Progenitor cell of endocrine pancreas (in vitro differentiated cells): ENCODE data around the gene TMSB10. TPM values are rescaled to one million over a fixed set of nuclear protein-coding genes. Genes with fewer than 3 reads are reported as not detected.

Source experiments
- DNase-seq: peaks from one replicate; pipeline ENCODE4 v3.0.0; 2021; ENCODE audit warnings: low spot score; ENCODE audit not compliant: unreplicated experiment
- H3K27ac Mint-ChIP-seq: 2 replicates; pipeline ENCODE4 v1.8.0; 2021; ENCODE audit warnings: mild to moderate bottlenecking, moderate library complexity, mixed read lengths
- H3K27me3 Mint-ChIP-seq: 2 replicates; pipeline ENCODE4 v1.8.0; 2021; ENCODE audit warnings: mixed read lengths
- H3K36me3 Mint-ChIP-seq: 2 replicates; pipeline ENCODE4 v1.8.0; 2022; ENCODE audit warnings: mixed read lengths; ENCODE audit not compliant: insufficient read depth
- H3K4me1 Mint-ChIP-seq: 2 replicates; pipeline ENCODE4 v1.8.0; 2021; ENCODE audit warnings: low read depth, mixed read lengths
- H3K4me3 Mint-ChIP-seq: 2 replicates; pipeline ENCODE4 v1.8.0; 2021; ENCODE audit warnings: low read depth, mild to moderate bottlenecking, moderate library complexity, mixed read lengths
- H3K9me3 Mint-ChIP-seq: 2 replicates; pipeline ENCODE4 v1.8.0; 2021; ENCODE audit warnings: low read depth, mixed read lengths
- CTCF ChIP-seq: fragments of 200-600 bp; sonication (generic); IDR thresholded peaks from one replicate; pipeline ENCODE4 v1.5.0; 2021; ENCODE audit warnings: antibody characterized with exemption, mild to moderate bottlenecking; ENCODE audit not compliant: unreplicated experiment
- total RNA-seq: library from RNA; stranded (reverse); gene quantifications from 2 replicates; pipeline ENCODE4 v1.2.1, GENCODE V29; 2021

The TMSB10 gene
- total RNA-seq, 1 donor from 2014 or later: 2,136 TPM

- Mint-ChIP-seq H3K27ac (peak overlapping the region; percentile 95), H3K36me3 (peaks cover 32% of the 10 kb centered on the region), H3K9me3 (peaks cover 13% of the 10 kb centered on the region), H3K4me3 (peak overlapping the region; percentile 97), H3K27me3 (peaks cover 19% of the 10 kb centered on the region), H3K4me1 (peaks cover 17% of the 10 kb centered on the region)
- no peak for DNase-seq
- TF ChIP-seq CTCF: no peak
Observed at GRCh38 chr2:84906108-84906899, 848 bp downstream of the TMSB10 start.

- no peak for TF ChIP-seq CTCF
- peaks cover 17% of the 10 kb centered on the region for H3K4me1 Mint-ChIP-seq
- DNase-seq: no peak
- peak overlapping the region; percentile 95 for H3K27ac Mint-ChIP-seq
- H3K36me3 Mint-ChIP-seq: peaks cover 32% of the 10 kb centered on the region
- H3K4me3 Mint-ChIP-seq: peak overlapping the region; percentile 97
- H3K9me3 Mint-ChIP-seq: peaks cover 13% of the 10 kb centered on the region
- H3K27me3 Mint-ChIP-seq: peaks cover 16% of the 10 kb centered on the region
Observed at GRCh38 chr2:84906900-84907714, 1.7 kb downstream of the TMSB10 start.

- H3K36me3 Mint-ChIP-seq: peaks cover 32% of the 10 kb centered on the region
- no peak for TF ChIP-seq CTCF
- H3K9me3 Mint-ChIP-seq: peaks cover 13% of the 10 kb centered on the region
- H3K27ac Mint-ChIP-seq: no peak overlapping the region
- H3K4me1 Mint-ChIP-seq: peaks cover 17% of the 10 kb centered on the region
- DNase-seq: no peak
- peaks cover 6% of the 10 kb centered on the region for H3K27me3 Mint-ChIP-seq
- H3K4me3 Mint-ChIP-seq: no peak overlapping the region
Observed at GRCh38 chr2:84908948-84909713, 3.7 kb downstream of the TMSB10 start.

- DNase-seq: no peak
- TF ChIP-seq CTCF: no peak
Observed at GRCh38 chr2:84911135-84911678, 5.8 kb downstream of the TMSB10 start.

More at GRCh38 chr2:84911135-84911678, 5.8 kb downstream of the TMSB10 start:
- no peak overlapping the region for H3K27ac Mint-ChIP-seq
- H3K4me3 Mint-ChIP-seq: no peak overlapping the region
- peaks cover 13% of the 10 kb centered on the region for H3K9me3 Mint-ChIP-seq
- no peaks in the 10 kb centered on the region for H3K27me3 Mint-ChIP-seq
- H3K4me1 Mint-ChIP-seq: peaks cover 14% of the 10 kb centered on the region
- H3K36me3 Mint-ChIP-seq: peaks cover 29% of the 10 kb centered on the region
